HG02852 (cell line): ENCODE results near the gene NR3C1.
"Not testable (repeated sequence)": the region's sequence is repeated elsewhere in the genome, so short reads cannot be mapped to it uniquely, and the experiment has no call there.

Experiments
- ATAC-seq: cut with Tn5 transposase; IDR thresholded peaks from one replicate; pipeline ENCODE4 v1.9.1; 2021; ENCODE audit warnings: mild to moderate bottlenecking, moderate library complexity; ENCODE audit not compliant: unreplicated experiment

Gene NR3C1

DNA sequence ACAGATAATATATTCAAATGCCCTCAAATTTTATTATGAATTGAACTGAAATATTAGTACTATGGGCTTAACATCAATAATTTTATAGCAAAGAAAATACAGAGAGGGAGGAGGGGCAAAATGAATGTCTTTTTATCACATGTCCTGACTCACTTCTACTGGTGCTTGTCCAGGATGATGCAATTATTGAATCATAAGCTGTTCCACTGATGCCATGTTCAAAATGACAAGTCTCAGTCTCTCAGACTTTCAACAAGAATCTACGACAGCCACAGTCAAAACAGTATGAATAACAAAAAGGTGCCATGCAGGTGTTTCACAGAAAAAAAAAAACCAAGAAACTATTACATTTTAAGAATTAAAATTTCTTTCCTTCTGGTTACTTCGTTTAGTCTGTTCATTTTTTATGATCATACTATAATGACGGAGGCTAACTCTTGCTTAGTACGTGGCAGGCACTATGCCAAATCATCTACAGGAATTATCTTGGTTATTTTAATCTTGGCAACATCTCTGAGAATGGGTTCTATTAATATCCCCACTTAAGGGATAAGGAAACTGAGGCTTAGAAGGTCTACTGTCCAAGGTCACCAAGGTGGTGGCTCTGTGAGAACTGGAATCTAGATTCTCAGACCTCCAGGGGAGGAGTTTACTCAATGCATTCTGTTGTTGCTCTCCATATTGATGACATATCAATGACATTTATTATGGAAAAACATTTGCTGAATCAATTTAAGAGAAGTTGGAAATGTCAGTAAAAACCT is 61.5 kb downstream of the NR3C1 start:
- no peak for ATAC-seq

DNA sequence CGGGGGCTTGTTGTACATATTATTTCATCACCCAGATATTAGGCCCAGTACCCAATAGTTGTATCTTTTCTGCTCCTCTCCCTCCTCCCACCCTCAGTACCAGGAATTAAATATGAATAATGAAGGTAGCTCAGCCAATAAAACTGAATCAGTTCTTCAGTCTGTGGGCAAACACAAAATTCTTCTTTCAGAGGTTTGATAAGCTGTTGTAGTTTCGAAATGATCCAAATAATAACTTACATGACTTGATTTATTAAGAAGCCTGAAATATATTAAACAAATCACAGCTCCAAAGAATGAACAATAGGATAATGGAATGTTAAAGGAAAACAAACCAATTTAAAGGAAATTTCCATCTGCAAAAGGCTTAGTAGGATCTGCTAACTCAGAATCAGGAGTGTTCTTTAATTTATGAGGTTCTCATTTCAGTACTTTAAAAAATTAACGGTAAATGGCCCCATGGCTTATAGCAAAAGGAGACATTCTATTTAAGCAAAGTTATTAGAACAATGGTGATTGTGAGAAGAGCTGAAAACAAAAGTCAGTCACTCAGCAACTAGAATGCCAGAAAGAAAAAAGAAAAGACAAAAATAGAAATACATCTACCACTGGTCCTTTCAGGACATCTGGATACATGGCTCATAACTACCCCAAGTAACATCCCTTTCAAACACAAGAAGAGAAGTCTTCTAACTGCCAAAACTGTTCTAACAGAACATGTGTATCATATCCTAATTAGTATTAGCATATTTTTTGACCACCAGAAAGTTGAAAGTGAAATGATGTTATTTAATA is 62.4 kb downstream of the NR3C1 start:
- ATAC-seq, result no peak

DNA sequence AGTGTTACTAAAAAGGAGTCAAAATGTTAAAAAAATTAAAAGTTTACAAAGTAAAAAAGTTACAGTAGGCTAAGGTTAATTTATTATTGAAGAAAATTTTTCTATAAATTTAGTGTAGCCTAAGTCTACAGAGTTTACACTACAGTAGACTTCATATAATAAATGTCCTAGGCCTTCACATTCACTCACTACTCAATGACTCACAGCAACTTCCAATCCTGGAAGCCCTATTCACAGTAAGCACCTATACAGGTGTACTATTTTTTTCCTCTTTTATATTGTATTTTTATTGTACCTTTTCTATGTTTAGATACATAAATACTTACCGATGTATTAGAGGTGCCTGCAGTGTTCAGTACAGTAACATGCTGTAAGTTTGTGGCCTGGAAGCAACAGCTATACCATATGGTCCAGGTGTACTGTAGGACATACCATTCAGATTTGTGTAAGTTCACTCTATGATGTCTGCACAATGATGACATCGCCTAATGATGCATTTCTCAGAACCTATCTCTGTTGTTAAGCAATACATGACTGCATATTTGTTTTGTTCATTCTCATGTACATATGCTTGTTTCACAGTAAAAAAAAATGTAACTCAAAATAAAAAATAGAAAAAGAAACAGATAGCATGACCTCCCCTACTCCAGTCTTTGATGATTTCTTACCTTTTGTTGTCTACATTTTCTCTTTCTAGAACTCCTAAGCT is 64.7 kb downstream of the NR3C1 start:
- no peak for ATAC-seq

DNA sequence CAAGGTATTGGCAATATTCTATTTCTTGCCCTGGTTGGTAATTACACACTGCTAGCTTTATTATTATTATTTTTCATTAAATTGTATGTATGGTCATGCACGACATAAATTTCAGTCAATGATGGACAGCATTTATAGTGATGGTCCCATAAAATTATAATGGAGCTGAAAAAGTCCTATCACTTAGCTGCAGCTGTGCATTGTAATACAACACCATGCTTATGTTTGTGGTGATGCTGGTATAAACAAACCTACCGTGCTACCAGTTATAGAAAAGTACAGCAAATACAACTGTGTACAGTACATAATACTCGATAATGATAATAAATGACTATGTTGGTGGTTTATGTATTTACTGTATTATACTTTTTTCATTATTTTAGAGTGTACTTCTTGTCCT is 65.5 kb downstream of the NR3C1 start:
- no peak for ATAC-seq

DNA sequence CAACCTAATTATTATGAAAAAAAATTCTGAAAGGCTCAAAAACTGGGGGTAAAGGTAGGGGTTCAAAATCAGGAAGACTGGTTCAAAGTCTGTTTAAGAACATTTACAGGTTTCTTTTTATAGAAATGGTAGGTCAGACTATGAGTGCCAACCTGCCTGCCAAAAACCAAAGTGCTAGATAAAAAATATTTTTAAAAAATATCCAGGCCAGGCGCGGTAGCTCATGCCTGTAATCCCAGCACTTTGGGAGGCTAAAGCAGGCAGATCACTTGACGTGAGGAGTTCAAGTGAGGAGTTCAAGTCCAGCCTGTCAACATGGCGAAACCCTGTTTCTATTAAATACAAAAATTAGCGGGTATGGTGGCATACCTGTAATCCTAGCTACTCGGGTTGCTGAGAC is 67.0 kb downstream of the NR3C1 start:
- no peak for ATAC-seq

DNA sequence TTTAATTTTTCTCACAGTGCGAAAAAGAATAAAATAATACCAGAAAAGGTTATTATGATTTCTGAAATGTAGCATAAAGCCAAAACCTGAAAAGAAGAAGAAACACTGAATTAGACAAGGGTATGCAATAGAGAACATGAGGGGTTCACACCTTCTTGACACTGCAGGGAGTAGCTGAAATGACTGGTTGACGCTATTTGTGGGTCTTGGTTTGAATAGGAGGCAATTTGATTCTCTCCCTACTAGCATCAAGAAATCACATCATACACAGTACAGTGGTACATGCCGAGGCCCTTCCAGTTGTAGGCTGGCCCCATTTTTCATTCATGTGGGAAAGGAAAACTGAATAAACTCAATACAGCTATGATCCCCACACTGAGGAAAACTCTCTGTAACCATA is 68.6 kb downstream of the NR3C1 start:
- ATAC-seq, result no peak

DNA sequence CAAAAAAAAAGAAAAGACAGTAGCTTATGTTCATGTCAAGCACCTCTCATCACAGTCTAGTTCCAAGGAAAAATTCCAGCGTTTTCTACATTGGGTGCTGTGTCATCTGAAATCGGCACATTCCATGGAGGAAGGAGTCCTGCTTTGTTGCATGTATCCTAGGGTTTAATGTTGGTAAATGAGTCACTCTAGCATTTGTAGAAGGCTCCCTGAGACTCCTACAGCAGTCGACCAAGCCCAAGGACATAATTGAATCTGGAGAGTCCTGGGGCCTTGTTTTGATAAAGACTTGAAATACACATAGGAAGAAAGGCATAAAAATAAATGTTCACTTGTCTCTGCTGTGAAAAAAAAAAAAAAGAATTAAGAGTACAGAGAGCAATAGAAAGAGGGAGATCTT is 69.1 kb downstream of the NR3C1 start:
- not testable (repeated sequence) for ATAC-seq

DNA sequence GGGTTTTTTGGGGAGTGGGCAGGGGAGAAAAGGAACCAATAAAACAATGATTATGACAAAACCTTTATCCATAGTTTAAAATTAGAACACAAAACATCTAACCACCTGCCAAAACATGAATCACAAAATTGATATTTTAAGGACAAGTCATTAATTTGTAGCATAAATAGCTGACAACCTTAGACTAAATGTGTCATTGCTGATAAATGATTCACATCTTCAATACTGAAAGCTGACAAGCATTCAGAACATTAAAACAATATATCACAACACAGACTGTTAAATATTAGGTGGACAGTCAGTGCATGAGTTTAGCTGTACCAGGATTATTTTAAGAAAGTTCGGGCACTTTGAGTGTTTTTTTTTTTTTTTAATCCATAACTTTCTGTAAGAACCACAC is 71.5 kb downstream of the NR3C1 start:
- ATAC-seq, result no peak

DNA sequence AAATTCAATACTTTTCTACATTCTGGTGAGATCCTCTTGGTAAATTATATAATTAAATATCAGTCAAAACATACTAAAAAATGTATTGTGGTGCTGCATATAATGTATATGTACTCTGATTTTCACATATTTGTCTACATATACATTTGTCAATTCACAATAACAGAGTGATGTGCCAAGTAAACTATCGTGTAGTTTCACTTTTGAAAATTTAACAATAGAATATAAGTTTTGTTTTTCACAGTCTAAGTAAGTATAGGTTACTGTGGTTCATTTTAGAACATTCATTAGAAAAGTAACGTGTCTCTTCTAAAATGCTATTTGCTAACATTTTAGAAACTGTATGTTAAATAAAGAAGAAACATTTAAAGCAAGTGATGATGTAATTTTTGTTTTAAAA is 73.6 kb downstream of the NR3C1 start:
- ATAC-seq, result no peak

DNA sequence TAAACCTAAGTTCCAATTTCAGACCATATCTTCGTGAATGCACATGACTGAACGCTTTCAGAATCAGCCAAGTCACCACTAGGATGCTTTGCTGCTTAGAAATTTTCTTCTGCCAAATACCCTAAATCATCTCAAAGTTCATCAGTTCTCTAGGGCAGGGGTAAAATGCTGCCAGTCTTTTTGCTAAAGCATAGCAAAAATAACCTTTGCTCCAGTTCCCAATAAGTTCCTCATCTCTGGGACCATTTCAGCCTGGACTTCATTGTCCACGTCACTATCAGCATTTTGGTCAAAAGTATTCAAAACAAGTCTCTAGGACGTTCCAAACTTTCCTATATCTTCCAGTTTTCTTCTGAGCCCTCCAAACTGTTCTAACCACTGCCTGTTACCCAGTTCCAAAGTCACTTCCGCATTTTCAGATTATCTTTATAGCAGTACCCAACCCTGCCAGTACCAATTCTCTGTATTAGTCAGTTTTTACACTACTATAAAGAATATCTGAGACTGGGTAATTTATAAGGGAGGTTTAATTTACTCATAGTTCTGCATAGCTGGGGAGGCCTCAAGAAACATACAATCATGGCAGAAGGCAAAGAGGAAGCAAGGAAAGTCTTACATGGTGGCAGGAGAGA is 74.8 kb downstream of the NR3C1 start:
- ATAC-seq, result no peak

DNA sequence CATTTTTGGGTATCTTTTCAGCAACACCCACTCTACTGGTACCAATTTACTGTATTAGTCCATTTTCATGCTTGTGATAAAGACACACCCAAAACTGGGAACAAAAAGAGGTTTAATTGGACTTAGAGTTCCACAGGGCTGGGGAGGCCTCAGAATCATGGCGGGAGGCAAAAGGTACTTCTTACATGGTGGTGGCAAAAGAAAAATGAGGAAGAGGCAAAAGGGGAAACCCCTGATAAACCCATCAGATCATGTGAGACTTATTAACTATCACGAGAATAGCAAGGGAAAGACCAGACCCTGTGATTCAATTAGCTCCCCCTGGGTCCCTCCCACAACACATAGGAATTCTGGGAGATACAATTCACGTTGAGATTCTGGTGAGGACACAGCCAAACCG is 78.4 kb downstream of the NR3C1 start:
- ATAC-seq, result not testable (repeated sequence)

DNA sequence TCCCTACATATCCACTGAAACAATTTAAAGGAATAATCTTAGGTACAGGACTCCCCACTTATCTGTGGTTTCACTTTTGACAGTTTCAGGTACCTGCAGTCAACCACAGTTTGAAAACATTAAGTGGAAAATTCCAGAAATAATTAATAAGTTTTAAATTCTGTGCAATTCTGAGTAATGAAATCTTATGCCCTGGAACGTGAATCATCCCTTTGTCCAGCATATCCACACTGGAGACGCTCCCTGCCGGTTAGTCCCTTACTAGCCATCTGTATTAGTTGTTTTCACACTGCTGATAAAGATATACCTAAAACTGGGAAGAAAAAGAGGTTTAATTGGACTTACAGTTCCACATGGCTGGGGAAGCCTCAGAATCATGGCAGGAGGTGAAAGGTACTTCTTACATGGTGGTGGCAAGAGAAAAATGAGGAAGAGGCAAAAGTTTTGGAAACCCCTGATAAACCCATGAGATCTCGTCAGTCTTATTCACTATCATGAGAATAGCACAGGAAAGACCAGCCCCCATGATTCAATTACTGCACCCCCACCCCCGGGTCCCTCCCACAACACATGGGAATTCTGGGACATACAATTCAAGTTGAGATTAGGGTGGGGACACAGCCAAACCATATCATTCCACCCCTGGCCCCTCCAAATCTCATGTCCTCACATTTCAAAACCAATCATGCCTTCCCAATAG is 80.4 kb downstream of the NR3C1 start:
- not testable (repeated sequence) for ATAC-seq

DNA sequence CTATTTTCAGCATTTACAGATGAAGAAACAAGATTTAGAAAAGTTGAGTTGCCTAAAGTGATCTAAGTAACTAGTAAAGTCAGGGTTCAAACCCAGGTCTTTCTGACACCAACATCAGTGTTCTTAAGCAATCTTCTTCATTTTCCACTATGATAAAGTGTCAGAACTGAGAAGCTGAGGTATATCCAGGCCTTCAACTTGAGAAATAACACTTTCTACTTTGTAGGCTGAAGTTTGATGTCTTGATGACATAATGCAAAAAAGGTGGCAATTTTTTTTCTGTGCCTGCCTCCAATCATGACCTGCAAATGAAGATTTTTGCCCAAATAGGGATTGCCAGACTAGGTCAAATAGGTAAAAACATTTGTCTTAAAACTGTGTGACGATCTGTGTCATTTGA is 81.3 kb downstream of the NR3C1 start:
- no peak for ATAC-seq

DNA sequence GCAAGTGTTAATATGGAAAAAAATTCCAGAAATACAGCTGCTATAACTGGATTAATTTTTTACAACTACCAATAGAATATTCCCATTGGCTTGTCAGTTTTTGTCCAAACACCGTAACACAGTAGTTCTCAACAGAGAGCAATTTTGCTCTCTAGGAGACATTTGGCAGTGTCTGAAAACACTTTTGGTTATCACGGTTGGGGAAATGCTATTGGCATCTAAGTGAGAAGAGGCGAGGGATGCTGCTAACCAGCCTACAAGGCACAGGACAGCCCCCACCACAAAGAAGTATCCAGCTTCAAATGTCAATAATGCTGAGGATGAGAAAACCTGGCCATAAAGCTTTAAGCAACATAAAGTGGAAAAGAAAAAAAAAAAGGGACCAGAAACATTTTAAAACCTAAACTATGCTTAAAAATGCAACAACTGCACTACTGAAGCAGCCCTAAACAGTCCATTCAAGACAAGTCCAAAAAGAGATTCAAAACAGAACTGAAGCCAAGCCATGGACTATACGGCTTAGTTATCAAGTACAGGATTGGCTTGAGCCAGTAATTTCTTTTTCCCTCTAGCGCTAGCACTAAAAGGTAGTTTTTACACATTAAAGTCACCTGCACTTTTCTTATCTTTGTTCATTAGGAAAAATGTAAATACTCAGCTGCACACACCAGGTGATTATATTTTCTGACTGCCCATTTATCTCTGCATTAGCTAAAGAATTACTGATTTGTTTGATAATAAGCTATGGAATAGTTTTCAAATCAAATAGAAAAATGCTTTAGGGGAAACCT is 83.9 kb downstream of the NR3C1 start:
- no peak for ATAC-seq

DNA sequence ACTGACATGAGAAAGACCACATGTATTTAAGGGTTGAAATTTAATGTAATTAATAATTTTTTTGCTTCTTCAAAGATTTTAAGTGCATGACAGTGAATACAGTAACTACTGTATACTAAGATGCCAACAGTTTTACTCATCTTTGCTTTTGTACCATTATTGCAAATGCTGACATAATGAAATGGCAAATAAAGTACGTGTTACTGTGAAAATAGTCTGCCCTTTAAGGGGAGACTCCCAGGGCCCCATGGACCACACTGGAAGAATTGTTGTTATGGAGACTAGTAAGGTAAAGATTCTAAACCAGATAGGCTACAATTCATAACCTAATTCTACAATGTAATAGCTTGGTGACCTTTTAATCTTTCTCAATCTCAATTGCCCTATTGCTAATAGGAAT is 84.7 kb downstream of the NR3C1 start:
- ATAC-seq, result no peak

DNA sequence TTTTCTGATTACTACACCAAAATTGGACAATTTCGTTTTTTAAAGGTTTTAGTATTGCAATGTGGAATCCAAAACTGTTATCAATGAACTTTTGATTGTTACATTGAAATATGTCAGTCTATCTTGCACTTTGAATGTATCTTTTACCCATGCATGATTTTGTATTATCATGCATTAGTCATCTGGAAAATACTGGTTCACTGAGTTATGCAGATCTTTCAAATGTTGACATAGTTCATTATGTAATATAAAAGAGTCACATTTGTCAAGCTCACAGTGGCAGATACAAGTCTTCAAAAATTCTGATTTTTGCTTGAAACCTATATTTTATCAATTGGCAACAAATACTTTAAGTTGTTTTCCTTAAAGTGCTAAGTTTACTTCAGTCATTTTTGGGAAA is 85.2 kb downstream of the NR3C1 start:
- ATAC-seq, result no peak

DNA sequence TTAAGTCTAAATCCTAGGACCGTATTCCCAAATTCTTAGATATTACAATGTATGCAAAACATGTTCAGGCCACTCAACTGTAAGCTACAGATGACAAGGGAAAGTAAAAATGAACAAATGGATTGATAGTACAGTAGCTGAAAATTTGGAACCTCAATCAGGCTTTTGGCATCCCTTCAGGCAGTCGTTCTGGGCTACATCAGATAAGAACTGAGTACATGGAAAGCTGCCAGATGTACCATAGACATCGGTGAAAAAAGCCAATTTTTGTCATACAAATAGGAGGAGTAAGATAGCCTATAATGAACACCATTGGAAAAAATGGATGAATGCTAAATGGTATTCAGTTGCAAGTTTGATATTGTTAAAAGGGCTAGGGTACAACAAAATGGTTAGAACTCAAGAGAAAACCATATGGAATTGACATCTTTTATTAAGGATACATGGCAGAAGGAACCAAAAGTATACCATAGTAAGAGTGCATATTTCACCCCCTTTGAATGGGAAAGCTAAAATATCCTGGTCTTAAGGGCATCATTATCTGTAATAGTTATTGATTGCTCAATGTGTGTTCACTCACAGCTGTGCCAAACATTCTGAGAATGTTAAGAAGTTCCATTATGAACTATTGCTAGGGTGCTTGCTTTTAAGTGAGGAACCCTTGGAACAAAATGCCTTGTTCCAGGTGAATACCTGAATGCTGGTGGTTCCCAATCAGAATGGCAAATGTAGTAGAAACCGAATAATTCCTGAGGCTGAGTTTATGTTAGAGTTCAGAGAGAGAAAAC is 86.4 kb downstream of the NR3C1 start:
- ATAC-seq, result no peak

DNA sequence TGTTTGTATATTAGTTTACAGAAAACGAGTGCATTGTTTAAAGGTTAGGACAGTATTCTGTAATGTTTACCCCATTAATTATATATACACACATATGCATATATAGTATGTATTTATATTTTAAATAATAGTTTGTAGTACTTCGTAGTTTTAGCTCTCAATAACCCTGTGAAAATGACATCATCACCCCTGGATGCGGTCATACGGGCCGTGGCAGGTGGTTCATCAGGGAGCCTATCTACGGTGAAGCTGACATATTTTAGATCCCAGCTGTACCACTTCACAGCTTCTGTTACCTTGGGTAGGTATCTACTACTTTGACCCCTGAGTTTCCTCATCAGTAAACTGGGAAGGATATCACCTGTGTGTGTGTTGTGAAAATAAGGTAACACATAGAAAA is 87.1 kb downstream of the NR3C1 start:
- no peak for ATAC-seq

DNA sequence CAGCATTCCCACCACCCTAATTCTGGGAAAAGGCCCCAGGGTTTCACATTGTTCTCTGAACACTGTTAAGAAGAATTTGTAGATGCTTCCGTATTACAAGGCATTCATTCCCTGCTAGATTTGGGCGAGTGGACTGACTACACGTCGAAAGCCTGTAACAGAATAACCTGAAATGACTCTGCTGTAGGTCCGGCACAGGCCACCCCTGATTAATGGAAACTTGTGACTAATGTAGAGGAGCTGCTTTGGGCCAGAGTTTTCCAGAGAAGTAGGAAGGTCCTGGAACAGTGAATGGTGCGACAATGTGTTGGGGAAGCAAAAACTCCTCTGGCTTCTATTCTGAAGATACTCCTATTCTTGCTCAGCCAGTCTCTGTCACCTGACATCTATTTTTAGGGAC is 87.6 kb downstream of the NR3C1 start:
- ATAC-seq, result no peak
